GM21381 (cell line): ENCODE measurements around the gene OXSR1.

Experiments
- ATAC-seq: cut with Tn5 transposase; IDR thresholded peaks from one replicate; pipeline ENCODE4 v1.9.1; 2021; ENCODE audit warnings: mild to moderate bottlenecking, moderate library complexity; ENCODE audit not compliant: unreplicated experiment

OXSR1 gene

DNA sequence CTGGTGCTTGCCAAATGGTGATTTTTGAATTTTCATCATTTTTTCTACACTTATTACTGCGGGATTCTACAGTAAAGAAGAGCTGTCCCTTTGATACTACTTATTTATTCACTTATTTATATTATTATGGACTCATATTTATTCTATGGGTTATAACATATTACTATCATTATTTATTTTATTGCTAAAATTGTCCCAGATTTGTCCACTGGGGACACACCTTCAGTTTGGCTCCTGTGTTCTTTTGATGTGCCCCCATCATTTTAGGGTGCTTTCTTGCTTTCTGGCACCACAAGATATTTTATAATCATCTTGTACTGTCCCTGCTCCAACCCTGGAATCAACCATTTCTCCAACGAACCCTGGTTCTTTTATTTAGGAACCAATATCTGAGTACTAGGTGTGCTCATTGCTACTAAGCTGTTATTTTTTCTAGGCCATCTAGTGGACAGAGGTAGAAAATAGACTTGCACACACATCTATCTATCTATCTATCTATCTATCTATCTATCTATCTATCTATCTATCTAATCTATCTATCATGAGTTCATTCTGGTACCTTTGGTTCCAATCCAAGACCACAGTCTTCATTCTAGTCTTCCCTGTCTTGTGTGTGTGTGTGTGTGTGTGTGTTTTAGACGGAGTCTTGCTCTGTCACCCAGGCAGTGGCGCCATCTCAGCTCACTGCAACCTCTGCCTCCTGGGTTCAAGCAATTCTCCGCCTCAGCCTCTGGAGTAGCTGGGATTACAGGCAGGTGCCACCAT lies 132.8 kb downstream of the OXSR1 start:
- ATAC-seq, result no peak
